GM19452 (cell line): ENCODE data around the gene UBE2D1.

Experiments
- ATAC-seq: cut with Tn5 transposase; IDR thresholded peaks from one replicate; pipeline ENCODE4 v1.9.1; 2021; ENCODE audit not compliant: unreplicated experiment

The UBE2D1 gene

DNA sequence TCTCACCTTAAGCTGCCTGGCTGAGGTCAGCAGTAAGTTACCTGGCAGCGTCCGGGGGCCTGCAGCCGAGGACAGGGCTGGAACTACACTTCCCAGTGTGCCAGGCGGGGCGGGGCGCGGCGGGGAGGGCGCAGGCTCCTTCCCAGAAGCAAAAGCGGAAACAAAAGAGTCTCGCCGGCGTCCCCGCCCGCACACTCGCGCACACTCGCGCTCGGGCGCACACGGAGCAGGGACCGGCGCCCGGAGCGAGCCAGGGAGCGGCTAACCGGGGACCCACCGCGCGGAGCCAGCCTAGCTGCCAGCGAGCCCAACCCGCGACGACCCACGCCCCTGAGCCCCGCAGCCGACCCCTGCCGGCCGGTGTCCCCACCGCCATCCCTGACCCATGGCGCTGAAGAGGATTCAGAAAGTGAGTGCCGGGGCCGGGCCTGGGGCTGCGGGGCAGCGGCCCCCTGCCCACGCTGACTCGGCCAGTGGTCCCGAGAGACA lies at the start of gene UBE2D1:
UBE2D1 (plus strand) TSS at position 190 of the 489 bp plus-strand sequence; CDS start at position 386, 196 bp downstream.
- ATAC-seq, result peak; percentile 93

DNA sequence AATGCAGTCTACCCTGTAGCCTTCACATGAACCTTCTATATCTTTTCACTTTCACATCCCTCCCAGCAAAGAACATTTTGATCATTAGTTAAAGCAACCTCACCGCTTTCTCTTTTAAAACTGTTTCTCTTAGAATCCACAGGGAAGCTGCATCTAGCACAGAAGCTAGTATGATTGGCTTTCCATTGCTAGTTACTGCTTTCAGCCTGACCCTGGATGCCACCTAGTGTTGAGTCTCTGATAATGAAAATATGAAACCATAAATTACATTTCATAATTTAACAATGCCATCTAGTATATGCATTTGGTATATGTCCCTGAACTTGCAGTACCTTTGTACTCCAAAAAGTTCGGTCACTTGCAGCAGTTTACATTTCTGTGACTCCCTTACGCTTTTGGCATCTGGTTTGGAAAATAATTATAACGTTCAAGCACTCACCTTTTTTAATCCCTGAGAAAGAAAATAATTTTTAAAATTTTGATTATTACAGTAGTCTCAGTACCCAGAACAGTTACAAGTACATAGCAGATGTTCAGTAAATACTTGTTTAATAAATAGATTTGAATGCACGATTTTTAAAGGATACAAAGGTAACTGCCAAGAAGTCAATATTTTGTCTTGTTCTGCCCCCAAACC lies 43.1 kb upstream of the UBE2D1 start:
- ATAC-seq, result peak; percentile 76

DNA sequence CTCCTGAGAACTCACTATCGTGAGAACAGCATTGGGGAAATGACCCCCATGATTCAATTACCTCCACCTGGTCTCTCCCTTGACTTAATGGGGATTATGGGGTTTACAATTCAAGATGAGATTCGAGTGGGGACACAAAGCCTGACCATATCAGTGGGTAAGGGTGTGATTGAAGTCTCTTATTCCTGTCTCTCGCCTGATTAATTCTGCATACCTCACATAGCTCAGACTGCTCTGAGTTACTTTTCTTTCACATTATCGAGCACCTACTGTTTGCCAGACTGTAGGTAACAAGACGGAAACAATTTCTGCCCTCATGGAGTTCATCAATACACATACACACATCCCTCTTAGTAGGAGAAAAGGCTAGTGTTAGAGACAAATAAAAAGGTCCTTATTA lies 40.8 kb upstream of the UBE2D1 start:
- no peak for ATAC-seq

DNA sequence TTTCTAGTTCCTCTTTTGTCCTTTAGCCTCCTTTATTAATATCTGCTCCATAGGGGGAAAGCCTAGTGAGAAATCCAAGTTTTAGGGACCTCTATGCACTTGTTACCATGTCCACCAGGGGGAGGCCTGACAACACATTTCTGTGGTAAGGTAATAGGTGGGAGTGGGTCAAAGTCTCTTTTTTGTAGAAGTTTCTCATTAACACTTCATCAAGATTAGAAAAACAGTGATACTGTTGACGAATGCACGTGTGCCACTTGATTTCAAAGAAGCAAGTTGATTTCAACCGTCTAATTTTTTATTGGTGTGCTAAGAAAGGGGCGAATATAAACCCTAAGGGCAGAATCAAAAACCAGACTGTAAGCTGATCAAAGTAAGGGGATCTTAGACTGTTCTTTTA lies 35.2 kb upstream of the UBE2D1 start:
- peak; percentile 96 for ATAC-seq

DNA sequence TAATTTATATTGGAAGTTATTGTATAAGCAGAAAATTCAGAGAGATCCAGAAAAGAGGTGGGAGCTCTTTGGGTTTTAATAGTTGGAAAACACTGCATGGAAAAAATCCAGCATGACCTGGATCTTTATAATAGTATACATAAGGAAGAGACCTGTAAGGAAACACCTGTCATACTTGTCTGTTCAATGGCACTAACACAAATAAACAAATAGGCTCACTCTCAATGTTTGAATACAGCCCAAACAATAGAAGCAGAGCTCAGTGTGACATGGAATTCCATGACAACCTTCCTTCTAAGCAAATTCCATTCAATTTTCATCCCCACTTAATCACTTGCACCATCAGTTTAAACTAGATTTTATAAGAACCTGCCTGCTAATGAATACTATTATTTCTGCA lies 34.1 kb upstream of the UBE2D1 start:
- no peak for ATAC-seq

DNA sequence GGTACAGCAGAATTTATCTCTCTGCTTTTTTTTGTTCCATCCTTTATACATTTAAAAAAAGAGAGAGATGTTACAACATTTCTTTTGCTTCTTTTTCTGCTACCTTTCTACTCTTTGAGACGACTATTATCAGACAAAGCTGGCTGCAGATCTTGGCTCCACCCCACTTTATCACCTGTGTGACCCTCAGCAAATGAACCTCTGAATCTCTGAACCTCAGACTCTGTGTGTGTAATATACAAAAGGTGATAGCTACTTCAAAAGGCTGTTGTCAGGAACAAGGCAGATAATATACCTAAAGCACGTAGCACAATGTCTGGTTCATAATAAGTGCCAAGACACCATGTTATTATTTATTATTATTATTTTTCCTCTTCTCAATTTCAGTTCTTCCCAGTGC lies 32.6 kb upstream of the UBE2D1 start:
- no peak for ATAC-seq

DNA sequence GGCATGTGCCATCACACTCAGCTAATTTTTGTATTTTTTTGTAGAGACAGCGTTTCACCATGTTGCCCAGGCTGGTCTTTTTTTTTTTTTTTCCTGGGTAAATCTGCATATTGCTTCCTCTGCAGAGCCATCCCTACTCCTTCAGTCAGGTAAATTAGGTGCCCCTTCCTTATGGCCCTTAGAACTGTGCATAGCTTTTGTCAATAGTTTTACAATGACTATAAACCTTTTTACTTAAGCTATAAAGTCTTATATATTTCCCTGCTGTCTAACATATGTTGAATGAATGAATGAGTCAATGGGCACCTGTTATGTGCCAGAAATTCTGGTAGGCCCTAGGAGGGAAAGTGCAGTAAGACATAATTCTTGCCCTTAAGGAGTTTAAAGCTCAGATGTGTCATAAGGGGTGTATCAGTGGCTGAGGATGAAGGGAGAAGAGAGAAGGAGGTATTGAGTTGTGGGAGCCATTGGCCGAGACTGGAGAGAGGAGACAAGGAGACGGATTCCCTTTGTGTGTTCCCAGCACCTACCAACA lies 30.6 kb upstream of the UBE2D1 start:
- ATAC-seq, result no peak

DNA sequence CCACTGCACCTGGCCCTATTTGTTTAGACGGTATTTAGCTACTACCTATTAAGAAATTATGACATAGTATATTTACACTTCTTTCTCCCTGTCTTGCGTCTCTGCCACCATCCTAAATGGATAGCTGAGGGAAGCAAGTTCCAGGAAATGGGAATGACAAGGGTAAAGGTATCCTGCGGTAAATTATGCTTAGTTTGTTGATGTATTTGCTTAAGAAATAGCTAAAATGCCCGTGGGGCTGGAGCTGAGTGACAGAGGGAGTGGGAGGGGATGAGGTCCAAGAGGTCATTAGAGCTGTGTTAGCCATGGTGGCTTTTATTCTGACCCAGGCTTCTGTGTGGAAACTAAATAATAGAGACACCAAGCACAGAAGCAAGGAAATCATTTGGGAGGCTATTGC lies 29.0 kb upstream of the UBE2D1 start:
- no peak for ATAC-seq

DNA sequence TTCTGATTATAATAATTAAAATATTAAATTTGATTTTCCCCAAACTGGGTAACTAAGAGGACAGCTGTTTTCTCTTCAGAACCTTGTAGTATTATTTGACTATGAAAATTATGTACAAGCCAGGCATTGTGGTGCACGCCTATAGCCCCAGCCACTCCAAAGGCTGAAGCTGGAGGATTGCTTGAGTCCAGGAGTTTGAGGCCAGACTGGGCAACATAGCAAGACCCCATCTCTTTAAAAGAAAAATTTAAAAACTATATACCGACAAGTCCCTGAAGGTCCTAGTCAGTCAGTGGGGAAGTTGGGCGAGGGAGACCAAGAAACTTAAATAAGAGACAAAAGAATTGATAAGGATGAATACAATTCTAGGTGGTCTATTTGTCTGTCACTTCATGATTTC lies 27.1 kb upstream of the UBE2D1 start:
- no peak for ATAC-seq

DNA sequence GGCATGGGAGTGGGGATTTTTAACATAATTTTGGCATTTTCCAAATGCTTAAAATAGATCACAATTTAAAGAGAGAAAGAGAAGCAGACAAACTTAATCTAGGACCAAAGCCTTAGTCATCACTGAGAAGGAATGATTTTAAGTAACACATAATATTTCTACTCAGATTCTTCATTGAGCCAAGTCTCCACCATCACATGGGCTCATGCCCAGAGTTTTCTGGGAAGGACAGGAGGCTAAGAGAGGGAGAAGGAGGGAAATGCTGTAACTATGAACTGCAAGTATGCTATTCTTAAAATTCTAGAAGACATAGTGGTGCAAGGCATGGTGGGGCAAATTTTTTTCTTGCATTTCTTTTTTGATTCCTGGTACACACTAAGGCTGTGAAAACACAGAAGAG lies 23.8 kb upstream of the UBE2D1 start:
- ATAC-seq, result no peak

DNA sequence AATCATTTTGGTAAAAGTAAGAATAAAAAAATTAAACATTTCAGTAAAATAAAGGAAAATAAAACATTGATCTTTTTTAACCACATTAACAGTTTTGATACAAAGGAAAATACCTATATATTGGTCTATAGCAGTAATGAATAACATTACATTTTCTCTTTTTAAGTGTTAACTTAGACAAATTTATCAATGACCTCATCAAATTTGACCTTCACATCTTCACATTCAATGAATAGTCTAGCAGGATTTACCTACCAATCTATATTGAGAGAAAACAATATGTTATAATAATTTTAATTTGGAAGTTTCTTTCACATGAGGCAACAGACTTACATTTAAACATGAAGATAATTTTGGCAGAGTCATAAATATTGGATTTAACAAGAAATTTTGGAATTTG lies 17.9 kb upstream of the UBE2D1 start:
- no peak for ATAC-seq

DNA sequence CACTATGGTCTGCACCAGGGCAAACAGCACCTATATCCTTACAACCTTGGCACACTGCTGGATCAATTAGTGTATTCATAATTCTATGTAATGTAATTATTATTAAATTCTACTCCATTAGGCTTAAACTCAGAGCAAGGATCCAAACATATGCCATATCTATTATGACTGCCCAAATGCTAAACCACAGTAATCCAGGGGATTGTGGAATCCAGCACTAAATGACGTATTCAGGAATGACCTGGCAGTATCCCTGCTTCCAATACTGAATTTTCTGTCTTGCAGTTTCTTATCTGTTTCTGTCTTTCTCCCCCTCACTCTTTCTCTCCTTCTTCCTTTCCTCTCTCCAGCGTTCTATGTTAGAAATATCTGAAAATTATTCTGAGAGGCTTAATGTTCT lies 16.5 kb upstream of the UBE2D1 start:
- ATAC-seq, result no peak

DNA sequence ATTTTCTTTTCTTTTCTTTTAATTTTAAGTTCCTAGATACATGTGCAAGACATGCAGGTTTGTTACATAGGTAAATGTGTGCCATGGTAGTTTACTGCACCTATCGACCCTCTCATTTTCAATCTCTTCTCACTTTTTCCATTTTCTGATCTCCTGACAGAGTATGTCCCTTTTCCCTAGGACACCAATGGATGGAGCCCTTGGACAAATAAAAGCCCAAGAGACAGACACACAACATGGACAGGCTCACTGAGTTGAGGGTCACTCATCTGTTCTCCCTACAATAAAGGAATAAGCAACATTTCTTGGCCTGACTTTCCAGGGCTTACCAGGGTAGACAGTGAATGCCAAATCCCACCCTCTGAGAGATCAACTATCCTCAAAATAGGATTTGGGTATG lies 15.2 kb upstream of the UBE2D1 start:
- ATAC-seq, result no peak

DNA sequence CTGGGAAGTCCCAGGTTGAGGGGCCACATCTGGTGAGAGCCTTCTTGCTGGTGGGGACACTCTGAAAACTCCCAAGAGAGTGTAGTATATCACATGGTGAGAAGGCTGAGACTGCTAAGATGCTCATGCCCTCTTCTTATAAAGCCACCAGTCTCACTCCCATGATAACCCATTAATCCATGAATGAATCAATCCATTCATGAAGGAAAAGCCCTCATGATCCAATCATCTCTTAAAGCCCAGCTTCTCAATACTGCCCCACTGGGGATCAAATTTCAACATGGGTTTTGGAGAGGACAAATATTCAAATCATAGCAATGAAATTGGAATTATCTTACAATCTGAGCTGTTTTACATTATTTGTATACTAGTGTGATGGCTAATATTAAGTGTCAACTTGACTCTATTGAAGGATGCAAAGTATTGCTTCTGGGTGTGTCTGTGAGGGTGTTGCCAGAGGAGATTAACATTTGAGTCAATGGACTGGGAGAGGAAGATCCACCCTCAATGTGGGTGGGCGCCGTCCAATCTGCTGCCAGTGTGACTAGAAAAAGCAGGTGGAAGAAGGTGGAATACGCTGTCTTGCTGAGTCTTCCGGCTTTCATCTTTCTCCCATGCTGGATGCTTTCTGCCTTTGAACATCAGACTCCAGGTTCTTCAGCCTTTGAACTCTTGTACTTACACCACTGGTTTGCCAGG lies 14.3 kb upstream of the UBE2D1 start:
- ATAC-seq, result no peak

DNA sequence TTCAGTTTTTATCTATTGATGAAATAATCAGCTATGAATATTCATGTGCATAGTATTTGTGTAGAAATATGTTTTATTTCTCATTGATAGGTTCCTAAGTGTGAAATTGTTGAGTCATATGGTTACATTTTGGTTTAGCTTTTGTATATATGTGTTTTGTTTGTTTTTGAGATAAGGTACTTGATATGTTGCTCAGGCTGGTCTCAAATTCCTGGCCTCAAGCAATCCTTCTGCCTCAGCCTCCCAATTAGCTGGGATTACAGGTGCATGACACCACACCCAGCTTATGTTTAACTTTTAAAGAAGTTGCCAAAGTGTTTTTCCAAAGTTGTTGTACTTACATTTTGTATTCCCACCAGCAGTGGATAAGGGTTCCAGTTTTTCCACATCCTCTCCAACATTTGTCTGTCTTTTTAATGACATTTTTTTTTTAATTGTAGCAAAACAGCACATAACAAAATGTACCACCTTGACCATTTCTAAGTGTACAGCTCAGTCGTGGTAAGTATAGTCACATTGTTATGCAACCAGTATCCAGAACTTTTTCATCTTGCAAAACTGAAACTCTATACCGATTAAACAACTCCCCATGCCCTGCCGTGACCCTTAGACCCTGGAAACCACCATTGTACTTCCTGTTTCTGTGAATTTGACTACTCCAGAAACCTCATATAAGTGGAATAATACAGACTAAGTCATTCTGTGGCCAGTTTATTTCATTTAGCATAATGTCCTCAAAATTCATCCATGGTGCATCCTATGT lies 12.6 kb upstream of the UBE2D1 start:
- peak; percentile 89 for ATAC-seq

DNA sequence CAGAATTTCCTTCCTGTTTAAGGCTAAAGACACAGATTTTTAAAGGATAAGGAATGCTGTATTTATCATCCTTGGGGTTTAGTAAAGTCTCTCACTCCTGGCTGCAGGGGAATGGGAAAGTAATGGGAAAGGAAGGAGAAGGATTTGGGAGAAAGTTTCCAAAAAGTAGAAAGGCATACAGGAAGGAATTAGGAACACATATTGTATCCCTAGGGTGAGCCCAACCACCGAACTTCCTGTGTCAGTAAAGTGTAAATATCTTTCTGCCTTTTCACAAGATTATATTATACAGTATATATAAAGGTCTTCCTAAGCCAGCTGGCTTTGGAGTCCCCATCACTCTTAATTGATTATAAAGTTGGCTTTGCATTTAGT lies 12.0 kb upstream of the UBE2D1 start:
- no peak for ATAC-seq

DNA sequence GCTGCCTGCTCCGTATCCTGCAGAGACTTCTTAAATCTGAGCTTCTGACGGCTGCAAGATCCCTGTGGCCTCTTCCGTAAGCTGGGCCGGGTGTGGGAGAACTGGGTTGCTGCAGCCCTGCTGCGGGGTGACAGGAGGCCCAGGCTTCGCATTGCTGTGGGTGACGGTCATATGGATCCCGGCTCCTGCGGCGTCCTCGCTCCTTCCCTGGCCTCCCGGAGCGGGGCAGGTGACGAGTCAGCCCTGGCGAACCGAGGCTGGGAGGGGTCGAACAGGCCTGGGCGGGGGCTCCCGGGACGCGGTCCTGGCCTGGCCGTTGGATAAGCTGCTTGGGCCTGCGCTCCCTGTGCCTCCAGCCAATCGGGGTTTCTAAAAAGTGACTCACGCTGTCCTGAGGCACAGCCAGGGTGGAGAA lies 7.8 kb upstream of the UBE2D1 start:
- no peak for ATAC-seq

DNA sequence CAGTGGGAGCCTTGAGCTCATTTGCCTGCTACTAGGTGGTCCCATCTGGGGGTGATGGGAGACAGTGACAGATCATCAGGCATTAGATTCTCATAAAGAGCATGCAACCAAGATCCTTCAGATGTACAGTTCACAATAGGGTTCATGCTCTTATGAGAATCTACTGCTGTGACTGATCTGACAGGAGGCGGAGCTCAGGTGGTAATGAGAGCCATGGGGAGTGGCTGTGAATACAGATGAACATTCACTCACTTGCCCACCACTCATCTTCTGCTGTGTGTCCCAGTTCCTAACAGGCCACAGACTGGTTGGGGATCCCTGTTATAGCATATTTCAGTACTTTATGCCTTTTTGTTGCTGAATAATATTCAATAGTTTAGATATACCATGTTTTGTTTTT lies 6.6 kb upstream of the UBE2D1 start:
- ATAC-seq, result no peak

DNA sequence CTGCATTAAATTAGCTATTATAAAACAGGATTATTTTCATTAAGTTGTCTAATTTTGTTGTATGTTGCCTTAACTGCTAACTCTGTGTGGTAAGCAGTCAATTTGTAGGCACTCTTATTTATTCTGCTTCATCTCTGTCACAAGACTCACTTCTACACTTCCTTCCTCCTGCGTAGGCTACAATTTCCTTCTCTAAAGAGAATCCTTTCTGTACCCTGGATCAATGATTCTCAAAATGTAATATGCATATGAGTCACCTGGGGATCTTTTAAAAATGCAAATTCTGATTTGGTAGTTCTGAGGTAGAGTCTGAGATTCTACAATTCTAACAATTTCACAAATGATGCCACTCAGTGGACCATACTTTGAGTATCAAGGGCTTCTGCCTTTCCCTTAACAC lies 4.4 kb upstream of the UBE2D1 start:
- no peak for ATAC-seq

DNA sequence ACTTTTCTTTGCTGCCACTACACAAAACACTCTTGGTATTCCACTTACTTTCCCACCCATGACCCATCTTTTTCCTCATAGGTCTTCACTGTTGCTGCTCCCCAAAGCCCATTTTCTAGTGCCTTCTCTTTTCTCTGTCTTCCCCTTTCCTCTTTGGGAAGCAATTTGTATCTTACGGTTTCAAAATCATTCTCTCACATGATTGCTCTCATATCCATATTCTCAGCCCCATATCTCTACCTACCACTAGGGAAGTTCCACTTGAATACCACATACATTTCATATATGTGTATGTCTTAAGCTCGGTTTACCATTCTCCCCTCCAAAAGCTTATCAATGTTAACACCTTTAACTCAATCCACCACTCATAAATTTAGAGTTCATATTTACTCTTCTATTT lies 3.2 kb upstream of the UBE2D1 start:
- ATAC-seq, result no peak

DNA sequence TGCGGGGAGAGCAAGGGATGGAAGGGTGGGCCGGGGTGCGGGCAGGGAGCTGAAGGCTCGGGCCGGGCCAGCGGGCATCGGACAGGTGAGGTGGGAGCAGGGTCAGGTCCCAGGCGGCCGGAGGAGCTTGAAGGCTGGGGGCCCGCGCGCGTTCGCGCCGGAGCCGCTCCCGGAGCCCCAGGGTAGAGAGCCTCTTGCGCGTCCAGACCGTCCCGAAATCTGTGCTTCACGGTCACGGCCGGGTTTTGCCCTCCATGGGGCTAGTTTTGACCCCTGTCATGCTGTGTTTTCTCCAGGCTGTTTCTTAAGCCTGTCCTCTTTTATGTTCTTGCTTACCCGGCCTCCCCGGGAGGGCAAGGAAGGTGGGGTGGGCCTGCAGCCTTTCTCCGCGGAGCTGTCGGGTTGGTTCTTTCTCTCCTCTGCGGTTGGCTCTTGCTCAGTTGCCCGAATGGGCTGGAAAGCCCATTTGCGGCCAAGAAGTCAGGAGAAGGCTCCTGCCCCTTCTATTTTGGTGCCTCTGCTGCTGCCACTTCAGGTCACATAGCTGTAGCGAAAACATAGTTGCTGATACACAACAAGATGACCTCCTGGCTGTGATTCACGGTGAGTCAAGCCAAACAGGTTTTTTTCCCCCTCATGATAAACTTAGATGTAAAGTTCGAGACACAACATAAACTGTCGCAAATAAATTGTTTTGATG lies 650 bp downstream of the UBE2D1 start:
- peak; percentile 45 for ATAC-seq
